ENCODE results near the gene CCER1. TPM values are rescaled to one million over a fixed set of nuclear protein-coding genes. Genes with fewer than 3 reads are reported as not detected.

Gene CCER1
- total and polyA plus RNA-seq, 9 of the 15 experiments (the other 6 are each of a cell fraction or from before 2014, with no cell fraction given) = not detected

GRCh38 chr12:90909069-90909770, 45.8 kb downstream of the CCER1 start:
- Histone ChIP-seq H3K27ac (ENCODE audit: extremely low read depth, low read depth, low read length) (no peak overlapping the region), H4K20me1 (replicated peaks; ENCODE audit: control insufficient read depth, insufficient read depth, low read length) (no peaks in the 10 kb centered on the region), H3K4me3 (no peak overlapping the region), H3K36me3 (ENCODE audit: control insufficient read depth, insufficient read depth, low read length) (no peaks in the 10 kb centered on the region), H3K9me1 (ENCODE audit: control insufficient read depth, insufficient read depth, low read length) (no peaks in the 10 kb centered on the region), H3K9me3 (replicated peaks; ENCODE audit: control insufficient read depth, insufficient read depth, low read depth, low read length) (no peaks in the 10 kb centered on the region), H3K79me2 (ENCODE audit: control insufficient read depth, insufficient read depth, low read length) (no peaks in the 10 kb centered on the region), H3K9ac (ENCODE audit: insufficient read depth in 1 of 2, low read depth in 2 of 2, low read length in 2 of 2) (no peak overlapping the region), H2AFZ (ENCODE audit: low read depth, low read length) (no peak overlapping the region), H3K4me1 (replicated peaks in 1 of 2; ENCODE audit: control insufficient read depth in 2 of 2, insufficient read depth in 2 of 2, low read length in 2 of 2) (no peaks in the 10 kb centered on the region), H3K27me3 (ENCODE audit: control insufficient read depth in 2 of 2, insufficient read depth in 2 of 2, low read length in 2 of 2) (no peaks in the 10 kb centered on the region), H3K4me2 (ENCODE audit: insufficient read depth, low read length) (no peak overlapping the region)
- intact Hi-C loops (cut with micrococcal nuclease) = no loop called here
- ChIA-PET POLR2A (no interaction called here), CTCF (ENCODE audit: low intra/inter-chr PET ratio) (no interaction called here)
- TF ChIP-seq RAD21 (CRISPR knock-in tag; conservative IDR thresholded peaks at IDR 0.05 in 1 of 2, IDR thresholded peaks at IDR 0.05 in 1 of 2) = peak in 1 of 2 experiments; percentile 16; a peak in 2 of 4 replicates
- TF ChIP-seq SMARCA4 (IDR thresholded peaks at IDR 0.05) = no peak
- TF ChIP-seq, protein P1, sequence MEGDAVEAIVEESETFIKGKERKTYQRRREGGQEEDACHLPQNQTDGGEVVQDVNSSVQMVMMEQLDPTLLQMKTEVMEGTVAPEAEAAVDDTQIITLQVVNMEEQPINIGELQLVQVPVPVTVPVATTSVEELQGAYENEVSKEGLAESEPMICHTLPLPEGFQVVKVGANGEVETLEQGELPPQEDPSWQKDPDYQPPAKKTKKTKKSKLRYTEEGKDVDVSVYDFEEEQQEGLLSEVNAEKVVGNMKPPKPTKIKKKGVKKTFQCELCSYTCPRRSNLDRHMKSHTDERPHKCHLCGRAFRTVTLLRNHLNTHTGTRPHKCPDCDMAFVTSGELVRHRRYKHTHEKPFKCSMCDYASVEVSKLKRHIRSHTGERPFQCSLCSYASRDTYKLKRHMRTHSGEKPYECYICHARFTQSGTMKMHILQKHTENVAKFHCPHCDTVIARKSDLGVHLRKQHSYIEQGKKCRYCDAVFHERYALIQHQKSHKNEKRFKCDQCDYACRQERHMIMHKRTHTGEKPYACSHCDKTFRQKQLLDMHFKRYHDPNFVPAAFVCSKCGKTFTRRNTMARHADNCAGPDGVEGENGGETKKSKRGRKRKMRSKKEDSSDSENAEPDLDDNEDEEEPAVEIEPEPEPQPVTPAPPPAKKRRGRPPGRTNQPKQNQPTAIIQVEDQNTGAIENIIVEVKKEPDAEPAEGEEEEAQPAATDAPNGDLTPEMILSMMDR (IDR thresholded peaks at IDR 0.05 in 2 of 3, conservative IDR thresholded peaks at IDR 0.05 in 1 of 3; ENCODE audit: insufficient read depth in 2 of 3, low read depth in 1 of 3, low read length in 3 of 3) = peak in 2 of 3 experiments; percentile 14 to 48; a peak in 3 of 6 replicates
- no peak for TF ChIP-seq KLF13 (tag; IDR thresholded peaks at IDR 0.05; ENCODE audit: borderline replicate concordance, low read depth)
- TF ChIP-seq ZNF224 (CRISPR knock-in tag; IDR thresholded peaks at IDR 0.05) = no peak
- no TSS peak for BruUV-seq (replicated peaks)
- in situ Hi-C loops (cut with MboI) = no loop called here
- FAIRE-seq (no peak), ATAC-seq (no peak), DNase-seq (ENCODE audit: extremely low read depth in 1 of 4, low spot score in 3 of 4) (peak in 2 of 4 experiments; percentile 4 to 7)
- 2% methylated on average over 7 of the region's 7 CpGs for WGBS (ENCODE audit: insufficient coverage, low coverage, missing lambda C conversion rate)

Measured in K562 (cell line).